B cell (primary cell): ENCODE measurements around the gene DVL1.

Experiments
- EZH2 ChIP-seq: IDR thresholded peaks from 2 replicates; pipeline ENCODE4 v1.6.1; 2012; ENCODE audit warnings: borderline replicate concordance, low read depth, mild to moderate bottlenecking, moderate library complexity, low read length; ENCODE audit not compliant: insufficient read depth, poor library complexity, severe bottlenecking
- TF ChIP-seq, protein P1 (sequence below): fragments of 200-600 bp; IDR thresholded peaks from one replicate; pipeline ENCODE4 v1.8.0; 2022; ENCODE audit warnings: antibody characterized with exemption, mild to moderate bottlenecking

DNA sequence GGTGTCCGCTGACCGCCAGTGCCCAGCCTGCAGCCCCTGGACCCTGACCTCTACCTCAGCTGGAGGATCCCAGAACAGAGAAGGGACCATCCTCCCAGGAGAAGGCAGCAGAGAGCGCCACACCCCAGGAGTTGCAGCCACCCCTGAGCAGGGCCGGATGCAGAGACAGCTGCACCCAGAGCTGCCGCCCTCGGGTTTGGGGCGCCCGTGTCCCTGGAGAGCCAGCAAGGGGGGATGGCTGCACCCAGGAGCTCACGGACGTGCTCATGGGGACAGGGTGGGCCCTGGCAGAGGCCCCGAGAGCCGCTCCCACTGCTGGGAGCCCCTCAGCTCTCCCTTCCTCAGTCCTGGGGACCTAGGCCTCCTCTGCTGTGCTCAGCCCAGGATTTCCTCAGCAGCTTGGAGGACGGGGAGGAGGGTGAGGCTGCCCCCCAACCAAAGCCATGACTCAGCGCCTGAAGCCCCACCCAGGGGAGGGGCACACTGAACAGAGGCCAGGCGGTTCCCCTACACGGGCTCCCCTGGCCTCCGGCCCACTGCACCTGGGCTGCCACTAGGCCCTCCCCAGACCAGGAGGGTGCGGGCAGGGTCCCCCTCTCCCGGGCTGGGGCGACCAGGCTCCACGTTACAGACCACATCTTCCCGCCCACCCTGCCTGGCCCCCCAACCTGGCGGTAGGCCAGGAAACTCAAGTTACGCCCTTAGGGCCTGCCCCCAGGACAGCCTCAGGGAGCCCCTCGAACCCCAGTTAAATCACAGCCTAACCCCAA, 43.7 kb downstream of the DVL1 start:
- TF ChIP-seq, protein P1, sequence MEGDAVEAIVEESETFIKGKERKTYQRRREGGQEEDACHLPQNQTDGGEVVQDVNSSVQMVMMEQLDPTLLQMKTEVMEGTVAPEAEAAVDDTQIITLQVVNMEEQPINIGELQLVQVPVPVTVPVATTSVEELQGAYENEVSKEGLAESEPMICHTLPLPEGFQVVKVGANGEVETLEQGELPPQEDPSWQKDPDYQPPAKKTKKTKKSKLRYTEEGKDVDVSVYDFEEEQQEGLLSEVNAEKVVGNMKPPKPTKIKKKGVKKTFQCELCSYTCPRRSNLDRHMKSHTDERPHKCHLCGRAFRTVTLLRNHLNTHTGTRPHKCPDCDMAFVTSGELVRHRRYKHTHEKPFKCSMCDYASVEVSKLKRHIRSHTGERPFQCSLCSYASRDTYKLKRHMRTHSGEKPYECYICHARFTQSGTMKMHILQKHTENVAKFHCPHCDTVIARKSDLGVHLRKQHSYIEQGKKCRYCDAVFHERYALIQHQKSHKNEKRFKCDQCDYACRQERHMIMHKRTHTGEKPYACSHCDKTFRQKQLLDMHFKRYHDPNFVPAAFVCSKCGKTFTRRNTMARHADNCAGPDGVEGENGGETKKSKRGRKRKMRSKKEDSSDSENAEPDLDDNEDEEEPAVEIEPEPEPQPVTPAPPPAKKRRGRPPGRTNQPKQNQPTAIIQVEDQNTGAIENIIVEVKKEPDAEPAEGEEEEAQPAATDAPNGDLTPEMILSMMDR = no peak
- no peak for TF ChIP-seq EZH2
